Ascending aorta (tissue), 2 donors: Measurements from ENCODE around the gene LTA. TPM values are rescaled to one million over a fixed set of nuclear protein-coding genes. Genes with fewer than 3 reads are reported as not detected.

ENCODE experiments used
- DNase-seq, 2 donors: peaks; one replicate each; pipeline ENCODE4 v3.0.0-alpha.2; 2019; ENCODE audit warnings: low spot score in 2 of 2
- H3K27ac ChIP-seq, 2 donors: fragments of 200-600 bp; sonication (generic); one replicate each; pipeline ENCODE4 v1.5.1; 2016 to 2017; ENCODE audit warnings: mild to moderate bottlenecking in 1 of 2
- H3K27me3 ChIP-seq: fragments of 200-600 bp; sonication (generic); one replicate; pipeline ENCODE4 v1.5.1; 2017
- H3K36me3 ChIP-seq, 2 donors: fragments of 200-600 bp; sonication (generic); one replicate each; pipeline ENCODE4 v1.5.1; 2016
- H3K4me1 ChIP-seq, 2 donors: fragments of 200-600 bp; sonication (generic); one replicate each; pipeline ENCODE4 v1.5.1; 2016 to 2017; ENCODE audit warnings: mild to moderate bottlenecking in 1 of 2
- H3K4me3 ChIP-seq, 2 donors: fragments of 200-600 bp; sonication (generic); one replicate each; pipeline ENCODE4 v1.5.1; 2016 to 2017; ENCODE audit warnings: mild to moderate bottlenecking in 1 of 2
- H3K9me3 ChIP-seq, 2 donors: fragments of 200-600 bp; sonication (generic); one replicate each; pipeline ENCODE4 v1.5.1; 2016
- intact Hi-C: fragments of 100-400 bp; cut with DNase I; formaldehyde crosslinking; loops from one replicate; pipeline ENCODE4 v1.15.1; 2023
- total RNA-seq: library from RNA; depleted of rRNA; stranded (reverse); fragments of >200 nt; gene quantifications from one replicate; pipeline ENCODE4 v1.1.0, GENCODE V29; 2016
- TF ChIP-seq, protein P1 (sequence below), 3 experiments: fragments of 200-600 bp in 2 of 3; fragments of 450-650 bp in 1 of 3; sonication (generic) in 2 of 3; IDR thresholded peaks; one replicate each; pipeline ENCODE4 v1.5.1; 2016 to 2019; ENCODE audit warnings: antibody characterized with exemption in 3 of 3, mild to moderate bottlenecking in 1 of 3, moderate library complexity in 1 of 3

LTA gene
- total RNA-seq, 1 donor from 2014 or later: not detected

DNA sequence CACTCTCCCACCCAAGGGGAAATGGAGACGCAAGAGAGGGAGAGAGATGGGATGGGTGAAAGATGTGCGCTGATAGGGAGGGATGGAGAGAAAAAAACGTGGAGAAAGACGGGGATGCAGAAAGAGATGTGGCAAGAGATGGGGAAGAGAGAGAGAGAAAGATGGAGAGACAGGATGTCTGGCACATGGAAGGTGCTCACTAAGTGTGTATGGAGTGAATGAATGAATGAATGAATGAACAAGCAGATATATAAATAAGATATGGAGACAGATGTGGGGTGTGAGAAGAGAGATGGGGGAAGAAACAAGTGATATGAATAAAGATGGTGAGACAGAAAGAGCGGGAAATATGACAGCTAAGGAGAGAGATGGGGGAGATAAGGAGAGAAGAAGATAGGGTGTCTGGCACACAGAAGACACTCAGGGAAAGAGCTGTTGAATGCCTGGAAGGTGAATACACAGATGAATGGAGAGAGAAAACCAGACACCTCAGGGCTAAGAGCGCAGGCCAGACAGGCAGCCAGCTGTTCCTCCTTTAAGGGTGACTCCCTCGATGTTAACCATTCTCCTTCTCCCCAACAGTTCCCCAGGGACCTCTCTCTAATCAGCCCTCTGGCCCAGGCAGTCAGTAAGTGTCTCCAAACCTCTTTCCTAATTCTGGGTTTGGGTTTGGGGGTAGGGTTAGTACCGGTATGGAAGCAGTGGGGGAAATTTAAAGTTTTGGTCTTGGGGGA lies 4.0 kb downstream of the LTA start:
- H3K36me3 ChIP-seq: no peaks in the 10 kb centered on the region
- H3K4me1 ChIP-seq: no peaks in the 10 kb centered on the region
- no peak for DNase-seq
- intact Hi-C loops: no loop called here
- H3K4me3 ChIP-seq: peak overlapping the region in 1 of 2 donors; percentile 45
- no peaks in the 10 kb centered on the region for H3K9me3 ChIP-seq
- no peak overlapping the region for H3K27ac ChIP-seq
- H3K27me3 ChIP-seq: no peaks in the 10 kb centered on the region
- TF ChIP-seq, protein P1, sequence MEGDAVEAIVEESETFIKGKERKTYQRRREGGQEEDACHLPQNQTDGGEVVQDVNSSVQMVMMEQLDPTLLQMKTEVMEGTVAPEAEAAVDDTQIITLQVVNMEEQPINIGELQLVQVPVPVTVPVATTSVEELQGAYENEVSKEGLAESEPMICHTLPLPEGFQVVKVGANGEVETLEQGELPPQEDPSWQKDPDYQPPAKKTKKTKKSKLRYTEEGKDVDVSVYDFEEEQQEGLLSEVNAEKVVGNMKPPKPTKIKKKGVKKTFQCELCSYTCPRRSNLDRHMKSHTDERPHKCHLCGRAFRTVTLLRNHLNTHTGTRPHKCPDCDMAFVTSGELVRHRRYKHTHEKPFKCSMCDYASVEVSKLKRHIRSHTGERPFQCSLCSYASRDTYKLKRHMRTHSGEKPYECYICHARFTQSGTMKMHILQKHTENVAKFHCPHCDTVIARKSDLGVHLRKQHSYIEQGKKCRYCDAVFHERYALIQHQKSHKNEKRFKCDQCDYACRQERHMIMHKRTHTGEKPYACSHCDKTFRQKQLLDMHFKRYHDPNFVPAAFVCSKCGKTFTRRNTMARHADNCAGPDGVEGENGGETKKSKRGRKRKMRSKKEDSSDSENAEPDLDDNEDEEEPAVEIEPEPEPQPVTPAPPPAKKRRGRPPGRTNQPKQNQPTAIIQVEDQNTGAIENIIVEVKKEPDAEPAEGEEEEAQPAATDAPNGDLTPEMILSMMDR (IDR thresholded peaks at IDR 0.05): no peak

DNA sequence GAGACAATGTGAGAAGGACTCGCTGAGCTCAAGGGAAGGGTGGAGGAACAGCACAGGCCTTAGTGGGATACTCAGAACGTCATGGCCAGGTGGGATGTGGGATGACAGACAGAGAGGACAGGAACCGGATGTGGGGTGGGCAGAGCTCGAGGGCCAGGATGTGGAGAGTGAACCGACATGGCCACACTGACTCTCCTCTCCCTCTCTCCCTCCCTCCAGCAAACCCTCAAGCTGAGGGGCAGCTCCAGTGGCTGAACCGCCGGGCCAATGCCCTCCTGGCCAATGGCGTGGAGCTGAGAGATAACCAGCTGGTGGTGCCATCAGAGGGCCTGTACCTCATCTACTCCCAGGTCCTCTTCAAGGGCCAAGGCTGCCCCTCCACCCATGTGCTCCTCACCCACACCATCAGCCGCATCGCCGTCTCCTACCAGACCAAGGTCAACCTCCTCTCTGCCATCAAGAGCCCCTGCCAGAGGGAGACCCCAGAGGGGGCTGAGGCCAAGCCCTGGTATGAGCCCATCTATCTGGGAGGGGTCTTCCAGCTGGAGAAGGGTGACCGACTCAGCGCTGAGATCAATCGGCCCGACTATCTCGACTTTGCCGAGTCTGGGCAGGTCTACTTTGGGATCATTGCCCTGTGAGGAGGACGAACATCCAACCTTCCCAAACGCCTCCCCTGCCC lies 4.9 kb downstream of the LTA start:
- TF ChIP-seq, protein P1 (IDR thresholded peaks at IDR 0.05): no peak
- intact Hi-C loops: no loop called here
- H3K9me3 ChIP-seq: no peaks in the 10 kb centered on the region
- DNase-seq: no peak
- H3K36me3 ChIP-seq: no peaks in the 10 kb centered on the region
- no peaks in the 10 kb centered on the region for H3K27me3 ChIP-seq
- H3K4me3 ChIP-seq: no peak overlapping the region
- H3K4me1 ChIP-seq: peaks cover 0 to 7% of the 10 kb centered on the region in 2 donors
- no peak overlapping the region for H3K27ac ChIP-seq

DNA sequence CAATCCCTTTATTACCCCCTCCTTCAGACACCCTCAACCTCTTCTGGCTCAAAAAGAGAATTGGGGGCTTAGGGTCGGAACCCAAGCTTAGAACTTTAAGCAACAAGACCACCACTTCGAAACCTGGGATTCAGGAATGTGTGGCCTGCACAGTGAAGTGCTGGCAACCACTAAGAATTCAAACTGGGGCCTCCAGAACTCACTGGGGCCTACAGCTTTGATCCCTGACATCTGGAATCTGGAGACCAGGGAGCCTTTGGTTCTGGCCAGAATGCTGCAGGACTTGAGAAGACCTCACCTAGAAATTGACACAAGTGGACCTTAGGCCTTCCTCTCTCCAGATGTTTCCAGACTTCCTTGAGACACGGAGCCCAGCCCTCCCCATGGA lies 5.5 kb downstream of the LTA start:
- peaks cover 0 to 12% of the 10 kb centered on the region in 2 donors for H3K4me1 ChIP-seq
- no peaks in the 10 kb centered on the region for H3K36me3 ChIP-seq
- TF ChIP-seq, protein P1 (IDR thresholded peaks at IDR 0.05): no peak
- H3K4me3 ChIP-seq: no peak overlapping the region
- H3K9me3 ChIP-seq: no peaks in the 10 kb centered on the region
- no peak for DNase-seq
- intact Hi-C loops: no loop called here
- no peak overlapping the region for H3K27ac ChIP-seq
- no peaks in the 10 kb centered on the region for H3K27me3 ChIP-seq

DNA sequence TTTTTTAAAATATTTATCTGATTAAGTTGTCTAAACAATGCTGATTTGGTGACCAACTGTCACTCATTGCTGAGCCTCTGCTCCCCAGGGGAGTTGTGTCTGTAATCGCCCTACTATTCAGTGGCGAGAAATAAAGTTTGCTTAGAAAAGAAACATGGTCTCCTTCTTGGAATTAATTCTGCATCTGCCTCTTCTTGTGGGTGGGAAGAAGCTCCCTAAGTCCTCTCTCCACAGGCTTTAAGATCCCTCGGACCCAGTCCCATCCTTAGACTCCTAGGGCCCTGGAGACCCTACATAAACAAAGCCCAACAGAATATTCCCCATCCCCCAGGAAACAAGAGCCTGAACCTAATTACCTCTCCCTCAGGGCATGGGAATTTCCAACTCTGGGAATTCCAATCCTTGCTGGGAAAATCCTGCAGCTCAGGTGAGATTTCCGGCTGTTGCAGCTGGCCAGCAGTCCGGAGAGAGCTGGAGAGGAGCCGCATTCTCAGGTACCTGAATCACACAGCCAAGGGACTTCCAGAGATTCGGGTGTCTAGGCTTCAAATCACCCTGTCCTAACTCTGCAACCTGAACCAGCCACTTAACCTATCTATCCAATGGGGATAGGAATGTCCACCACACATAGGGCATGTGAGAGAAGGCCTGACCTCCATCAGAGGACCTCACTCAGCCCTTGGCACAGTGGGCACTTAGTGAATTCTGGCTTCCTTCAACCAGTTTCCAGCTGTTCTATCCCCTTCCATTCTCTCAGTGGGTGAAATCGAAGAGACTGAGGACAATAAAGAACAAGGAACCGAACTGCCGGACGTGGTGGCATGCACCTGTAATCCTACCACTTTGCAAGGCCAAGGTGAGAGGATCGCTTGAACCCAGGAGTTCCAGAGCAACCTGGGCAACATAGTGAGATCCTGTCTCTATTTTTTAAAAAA lies 6.4 kb downstream of the LTA start:
- Histone ChIP-seq H3K27me3 (no peaks in the 10 kb centered on the region), H3K36me3 (no peaks in the 10 kb centered on the region), H3K4me3 (no peak overlapping the region), H3K27ac (no peak overlapping the region), H3K9me3 (no peaks in the 10 kb centered on the region), H3K4me1 (peaks cover 0 to 12% of the 10 kb centered on the region in 2 donors)
- TF ChIP-seq, protein P1 (IDR thresholded peaks at IDR 0.05): no peak
- no peak for DNase-seq
- intact Hi-C loops: no loop called here

DNA sequence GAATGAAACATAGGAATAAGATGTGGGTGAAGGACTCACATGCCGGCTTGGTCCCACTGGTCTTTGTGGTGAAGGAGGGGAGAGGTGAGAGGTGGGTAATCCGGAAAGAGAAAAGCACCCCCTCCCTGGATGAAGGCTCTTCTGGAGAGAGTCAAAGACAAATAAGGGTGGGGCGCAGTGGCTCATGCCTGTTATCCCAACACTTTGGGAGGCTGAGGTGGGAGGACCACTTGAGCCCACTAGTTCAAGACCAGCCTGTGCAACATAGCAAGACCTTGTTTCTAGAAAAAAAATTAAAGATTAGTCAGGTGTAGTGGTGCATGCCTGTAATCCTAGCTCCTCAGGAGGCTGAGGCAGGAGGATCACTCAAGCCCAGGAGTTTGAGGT lies 7.0 kb downstream of the LTA start:
- peaks cover 0 to 12% of the 10 kb centered on the region in 2 donors for H3K4me1 ChIP-seq
- no peak overlapping the region for H3K27ac ChIP-seq
- no peak for DNase-seq
- H3K36me3 ChIP-seq: no peaks in the 10 kb centered on the region
- no peaks in the 10 kb centered on the region for H3K9me3 ChIP-seq
- H3K4me3 ChIP-seq: no peak overlapping the region
- TF ChIP-seq, protein P1 (IDR thresholded peaks at IDR 0.05): no peak
- no peaks in the 10 kb centered on the region for H3K27me3 ChIP-seq
- intact Hi-C loops: no loop called here
